Endometrial microvascular endothelial cells (primary cell): ENCODE results near the gene IQCK. TPM values are rescaled to one million over a fixed set of nuclear protein-coding genes. Genes with fewer than 3 reads are reported as not detected.
"Not testable (repeated sequence)": the region's sequence is repeated elsewhere in the genome, so short reads cannot be mapped to it uniquely, and the experiment has no call there.

Experiments
- in situ Hi-C: cut with HindIII; loops from 2 replicates; pipeline ENCODE4 v1.10.0; 2017; ENCODE audit warnings: low sequenced_read_pairs, low pct_unique_long_range_greater_than_20kb; ENCODE audit errors: inconsistent ontology term
- total RNA-seq: library from RNA; depleted of rRNA; stranded (reverse); fragments of >200 nt; gene quantifications from one replicate; pipeline ENCODE4 v1.2.3, GENCODE V29; 2015; ENCODE audit errors: inconsistent ontology term

IQCK gene, protein sequence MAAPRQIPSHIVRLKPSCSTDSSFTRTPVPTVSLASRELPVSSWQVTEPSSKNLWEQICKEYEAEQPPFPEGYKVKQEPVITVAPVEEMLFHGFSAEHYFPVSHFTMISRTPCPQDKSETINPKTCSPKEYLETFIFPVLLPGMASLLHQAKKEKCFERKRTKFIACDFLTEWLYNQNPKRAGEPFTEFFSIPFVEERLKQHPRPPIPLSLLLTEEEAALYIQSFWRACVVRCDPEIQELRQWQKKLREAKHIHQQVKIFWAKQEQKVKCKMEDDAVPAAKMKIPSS
- total RNA-seq: 16.5 TPM

DNA sequence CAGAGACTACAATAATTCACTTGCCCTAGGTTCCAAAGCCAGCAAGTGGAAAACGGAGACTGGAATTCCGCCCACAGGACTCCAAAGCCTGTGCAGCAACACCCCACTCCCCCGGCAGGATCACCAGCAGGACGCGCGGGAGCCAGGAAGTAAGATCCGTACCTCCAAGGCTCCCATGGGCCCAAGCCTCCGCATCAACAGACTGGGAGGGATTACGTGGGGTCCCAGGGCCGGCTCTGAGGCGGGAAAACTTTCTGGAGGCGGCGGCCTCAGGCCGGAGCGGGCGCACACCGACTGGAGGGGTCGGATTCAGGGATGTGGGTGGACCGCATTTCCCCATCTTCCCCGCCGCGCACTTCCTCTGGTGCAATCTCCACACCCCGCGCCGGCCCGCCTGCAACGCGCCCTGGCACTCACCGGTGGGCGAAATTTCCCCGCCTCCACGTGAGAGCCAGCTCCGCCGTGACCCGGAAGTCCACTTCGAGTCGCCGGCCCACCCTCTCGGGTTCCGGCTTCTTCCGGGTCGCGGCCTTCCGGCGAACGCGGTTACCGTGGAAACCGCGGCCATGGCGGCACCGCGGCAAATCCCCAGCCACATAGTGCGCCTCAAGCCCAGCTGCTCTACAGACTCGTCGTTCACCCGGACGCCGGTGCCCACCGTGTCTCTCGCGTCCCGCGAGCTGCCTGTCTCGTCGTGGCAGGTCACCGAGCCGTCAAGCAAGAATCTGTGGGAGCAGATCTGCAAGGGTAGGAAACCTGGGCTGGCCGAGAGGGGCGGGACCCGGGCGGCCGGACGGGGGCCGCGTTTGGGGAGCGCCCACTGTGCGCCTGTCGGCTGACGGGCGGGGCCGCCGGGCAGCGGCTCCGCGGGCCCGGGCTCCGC lies at the start of gene IQCK, which contains the start of gene KNOP1:
Gene IQCK, plus strand, starts transcription at position 531 of the 883 bp plus-strand sequence. Its CDS starts 36 bp downstream, at position 567.
Gene KNOP1, minus strand, starts transcription at position 487 of the 883 bp plus-strand sequence. CDS start 3,192 bp downstream, outside the sequence.
- in situ Hi-C loops: loop anchor here (25.0 kb wide), 1 partner anchor 169 kb away; the partner anchor contains the start of gene GPRC5B

DNA sequence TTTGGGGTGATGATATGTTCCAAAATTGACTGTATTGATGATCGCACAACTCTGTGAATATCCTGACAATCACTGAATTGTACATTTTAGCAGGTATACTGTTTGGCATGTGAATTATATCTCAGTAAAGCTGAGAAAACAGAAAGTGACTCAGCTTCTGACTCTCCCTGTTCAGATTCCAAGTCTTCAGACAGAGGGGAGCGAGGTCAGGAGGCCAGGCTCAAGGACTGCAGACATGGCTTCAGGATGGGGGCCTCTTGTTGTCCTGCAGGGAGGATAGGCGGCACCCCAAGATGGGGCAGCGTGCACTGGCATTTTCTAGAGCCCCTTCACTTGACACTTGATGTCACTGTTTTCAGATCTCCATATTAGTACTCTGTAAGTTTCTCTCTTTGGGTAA lies 45.7 kb upstream of the IQCK start:
- in situ Hi-C loops: no loop called here

DNA sequence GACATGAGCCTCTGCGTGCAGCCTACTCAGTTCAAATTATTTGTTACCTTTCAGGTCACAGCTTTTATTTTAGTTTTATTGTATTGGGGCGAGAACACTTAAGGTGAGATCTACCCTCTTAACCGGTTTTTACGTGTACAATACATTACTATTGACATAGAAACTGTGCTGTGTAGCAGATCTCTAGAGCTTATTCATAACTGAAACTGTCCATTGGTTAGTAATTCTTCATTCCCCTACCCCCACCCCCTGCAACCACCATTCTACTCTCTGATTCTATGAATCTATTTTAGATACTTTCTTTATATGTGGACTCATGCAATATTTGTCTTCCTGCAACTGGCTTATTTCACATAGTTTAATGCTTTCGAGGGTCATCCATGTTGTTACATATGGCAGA lies 43.6 kb upstream of the IQCK start:
- in situ Hi-C loops: no loop called here

DNA sequence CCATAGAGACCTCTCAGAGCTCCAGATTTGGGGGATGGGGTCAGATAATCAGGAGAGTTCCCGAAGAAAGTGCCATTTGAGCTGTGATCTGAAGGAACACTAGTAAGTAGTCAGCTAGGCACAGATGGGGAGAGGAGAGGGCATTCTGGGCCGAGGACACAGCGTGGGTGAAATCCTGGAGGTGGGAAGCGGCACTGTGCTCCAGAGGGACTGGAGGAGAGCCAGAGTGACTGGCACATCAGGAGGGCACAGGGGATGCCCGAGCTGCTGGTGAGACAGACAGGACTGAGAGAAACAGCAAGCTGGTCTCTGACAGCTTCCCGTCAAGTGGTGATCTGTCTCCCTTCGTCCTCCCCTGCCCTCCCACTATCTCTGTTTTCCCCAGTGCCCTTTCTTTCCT lies 40.7 kb upstream of the IQCK start:
- in situ Hi-C loops: no loop called here

DNA sequence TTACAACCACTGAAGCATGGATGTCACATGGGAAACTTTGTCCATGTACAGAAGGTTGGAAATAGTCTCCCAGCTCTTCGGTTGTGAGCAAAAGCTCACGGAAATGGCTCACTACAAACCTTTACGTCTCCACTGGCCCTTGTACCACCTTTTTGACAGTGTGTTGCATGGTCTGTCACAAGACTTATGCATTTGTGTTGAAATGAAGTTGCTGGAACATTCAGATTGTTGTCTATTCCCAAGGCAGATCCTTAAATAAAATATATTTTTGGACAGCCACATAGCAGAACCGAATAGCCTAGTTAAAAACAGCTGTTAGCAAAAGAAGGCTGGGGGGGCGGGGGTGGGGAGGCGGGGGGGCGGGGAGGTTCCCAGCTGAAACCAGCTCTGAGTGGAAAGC lies 39.3 kb upstream of the IQCK start:
- in situ Hi-C loops: no loop called here

DNA sequence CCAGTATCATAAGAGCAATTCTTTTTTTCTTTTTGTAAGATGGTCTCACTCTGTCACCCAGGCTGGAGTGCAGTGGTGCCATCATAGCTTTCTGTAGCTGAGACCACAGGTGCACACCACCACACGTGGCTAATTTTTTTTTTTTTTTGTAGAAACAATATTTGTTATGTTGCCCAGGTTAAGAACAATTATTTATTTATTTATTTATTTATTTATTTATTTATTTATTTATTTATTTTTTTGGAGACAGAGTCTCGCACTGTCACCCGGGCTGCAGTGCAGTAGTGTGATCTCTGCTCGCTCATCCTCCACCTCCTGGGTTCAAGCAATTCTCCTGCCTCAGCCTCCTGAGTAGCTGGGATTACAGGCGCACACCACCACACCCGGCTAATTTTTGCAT lies 38.8 kb upstream of the IQCK start:
- in situ Hi-C loops: not testable (repeated sequence)

DNA sequence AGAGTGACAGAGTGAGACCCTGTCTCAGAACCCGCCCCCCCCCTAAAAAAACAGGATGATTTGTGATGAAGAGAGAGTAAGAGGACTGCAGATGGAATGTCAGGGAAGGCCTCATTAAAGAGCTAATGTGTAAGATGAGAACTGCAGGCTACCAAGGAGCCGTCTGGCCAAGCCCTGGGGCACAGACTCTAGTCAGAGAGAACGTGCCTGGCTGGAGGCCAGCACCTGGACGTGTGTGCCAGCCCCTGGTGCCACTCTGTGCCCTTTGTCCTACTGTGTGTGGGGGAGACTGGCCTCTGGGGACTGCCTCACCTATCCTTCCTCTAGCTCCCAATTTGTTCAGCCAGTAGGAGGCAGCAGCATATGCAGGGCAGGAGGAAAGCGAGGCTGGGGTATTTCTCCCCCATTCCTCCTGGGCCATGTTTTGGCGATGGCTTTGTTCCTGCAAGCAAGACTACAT lies 37.2 kb upstream of the IQCK start:
- in situ Hi-C loops: no loop called here

DNA sequence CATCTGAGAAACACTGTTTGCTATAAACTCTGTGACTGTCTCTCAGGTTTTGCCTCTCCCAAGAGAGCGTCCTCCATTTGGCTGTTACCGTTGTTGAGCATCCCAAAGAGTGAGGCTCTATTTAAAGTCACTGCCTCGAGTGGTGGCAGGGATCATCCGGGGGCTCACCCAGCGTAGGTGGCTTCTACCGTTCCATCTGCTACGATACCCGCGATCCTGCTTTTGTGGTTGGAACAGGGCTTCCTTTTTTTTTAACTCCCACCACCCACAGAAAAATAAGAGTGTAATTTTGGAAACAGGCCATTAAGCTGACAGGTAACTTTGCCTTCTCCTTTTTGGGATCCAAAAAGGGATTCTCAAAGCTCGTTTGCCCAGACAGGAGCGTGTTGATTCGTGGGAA lies 36.4 kb upstream of the IQCK start:
- in situ Hi-C loops: no loop called here

DNA sequence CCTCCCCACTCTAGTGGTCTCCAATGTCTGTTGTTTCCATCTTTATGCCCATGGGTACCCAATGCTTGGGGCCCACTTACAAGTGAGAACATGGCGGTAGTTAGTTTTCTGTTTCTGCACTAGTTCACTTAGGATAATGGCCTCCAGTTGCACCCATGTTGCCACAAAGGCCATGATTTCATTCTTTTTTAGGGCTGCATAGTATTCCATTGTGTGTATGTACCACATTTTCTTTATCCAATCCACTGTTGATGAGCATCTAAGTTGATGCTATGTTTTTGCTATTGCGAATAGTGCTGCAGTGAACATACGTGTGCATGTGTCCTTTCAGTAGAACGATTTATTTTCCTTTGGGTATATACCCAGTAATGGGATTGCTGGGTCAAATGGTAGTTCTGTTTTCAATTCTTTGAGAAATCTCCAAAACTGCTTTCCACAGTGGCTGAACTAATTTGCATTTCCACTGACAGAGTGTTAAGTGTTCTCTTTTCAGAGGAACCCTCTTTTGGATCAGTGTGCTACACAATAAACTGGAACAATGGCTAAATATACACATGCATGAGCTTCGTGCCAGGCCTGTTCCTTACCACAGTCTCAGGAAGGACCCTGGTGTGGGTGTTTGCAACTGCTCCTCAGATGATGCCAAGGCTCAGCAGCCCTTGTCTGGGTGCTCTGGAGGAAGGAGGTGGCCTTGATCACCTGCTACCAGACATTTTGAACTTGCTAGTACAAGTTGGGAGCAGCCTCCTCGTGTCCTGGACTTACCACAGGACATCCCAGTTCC lies 34.4 kb upstream of the IQCK start:
- in situ Hi-C loops: no loop called here

DNA sequence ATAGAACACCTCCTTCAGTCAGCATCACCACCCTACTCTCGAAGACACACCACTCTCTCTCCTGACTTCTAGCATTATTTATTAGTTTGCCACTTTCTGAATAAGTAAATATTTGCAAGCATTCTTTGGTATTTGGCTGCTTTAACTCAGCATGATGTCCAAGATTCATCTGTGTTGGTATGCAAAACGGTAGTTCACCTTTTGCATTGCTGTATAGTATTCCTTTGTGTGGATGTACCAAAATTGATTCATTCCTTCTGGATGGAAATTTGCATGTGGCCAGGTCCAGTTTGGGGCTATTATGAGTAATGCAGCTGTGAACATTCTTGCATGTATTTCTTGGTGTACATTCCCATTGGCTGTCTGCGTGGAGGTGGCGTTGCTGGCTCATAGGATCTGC lies 32.9 kb upstream of the IQCK start:
- in situ Hi-C loops: no loop called here

DNA sequence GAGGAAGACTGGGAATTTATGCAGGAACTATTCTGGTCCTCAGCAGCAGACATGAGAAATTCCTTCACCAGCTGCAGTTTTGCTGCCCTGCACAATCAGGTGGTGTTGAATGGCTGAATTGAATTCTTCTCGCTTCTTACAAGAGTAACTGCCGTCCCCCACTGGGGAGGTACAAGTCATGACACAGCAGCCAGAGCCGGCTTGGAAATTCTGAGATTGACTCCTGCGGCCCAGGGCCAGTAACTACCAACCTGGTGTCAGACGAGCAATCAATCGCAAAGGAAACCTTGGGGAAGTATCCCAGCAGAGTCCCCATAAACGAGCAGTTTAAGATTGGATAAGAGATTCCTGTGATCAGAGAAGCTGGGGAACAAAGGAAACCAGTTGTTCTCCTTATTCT lies 30.8 kb upstream of the IQCK start:
- in situ Hi-C loops: no loop called here

DNA sequence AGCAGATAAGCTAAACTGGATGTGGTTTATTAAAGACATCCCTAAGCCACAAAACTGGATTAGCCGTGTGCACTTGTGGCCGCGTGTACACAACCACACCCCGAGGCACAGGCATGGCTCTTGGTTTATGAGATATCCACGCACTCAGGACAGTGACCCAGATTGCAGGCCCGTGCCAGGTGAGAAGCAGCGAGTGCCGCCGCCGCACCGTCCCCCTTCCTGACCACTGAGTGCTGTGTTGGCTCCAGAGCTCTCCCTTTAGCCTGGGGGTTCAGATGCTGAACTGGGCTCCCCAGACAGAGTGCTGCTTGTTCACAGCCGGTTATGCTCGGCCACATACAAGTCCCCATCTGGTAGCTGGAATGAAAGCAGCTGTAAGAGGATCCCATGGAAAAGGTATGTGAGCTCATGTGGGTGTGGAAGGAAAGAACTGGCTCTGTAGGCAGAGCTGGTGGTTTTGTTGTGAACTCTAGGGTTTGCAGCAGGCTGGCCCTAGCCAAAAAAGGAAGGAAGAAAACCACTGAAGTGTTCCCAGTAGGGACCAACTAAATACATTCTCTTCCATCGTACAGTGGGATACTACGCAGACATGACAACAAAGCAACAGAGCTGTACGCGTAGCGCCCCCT lies 29.6 kb upstream of the IQCK start:
- in situ Hi-C loops: no loop called here

DNA sequence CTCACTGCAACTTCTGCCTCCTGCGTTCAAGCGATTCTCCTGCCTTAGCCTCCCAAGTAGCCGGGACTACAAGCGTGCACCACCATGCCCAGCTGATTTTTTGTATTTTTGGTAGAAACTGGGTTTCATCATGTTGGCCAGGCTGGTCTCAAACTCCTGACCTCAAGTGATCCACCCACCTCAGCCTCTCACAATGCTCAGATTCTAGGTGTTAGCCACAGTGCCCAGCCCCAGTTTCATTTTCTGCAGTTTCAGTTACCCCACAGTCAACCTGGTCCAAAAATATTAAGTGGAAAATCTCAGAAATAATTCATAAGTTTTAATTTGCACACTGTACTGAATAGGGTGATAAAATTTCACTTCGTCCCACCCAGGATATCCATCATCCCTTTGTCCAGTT lies 28.7 kb upstream of the IQCK start:
- in situ Hi-C loops: no loop called here

DNA sequence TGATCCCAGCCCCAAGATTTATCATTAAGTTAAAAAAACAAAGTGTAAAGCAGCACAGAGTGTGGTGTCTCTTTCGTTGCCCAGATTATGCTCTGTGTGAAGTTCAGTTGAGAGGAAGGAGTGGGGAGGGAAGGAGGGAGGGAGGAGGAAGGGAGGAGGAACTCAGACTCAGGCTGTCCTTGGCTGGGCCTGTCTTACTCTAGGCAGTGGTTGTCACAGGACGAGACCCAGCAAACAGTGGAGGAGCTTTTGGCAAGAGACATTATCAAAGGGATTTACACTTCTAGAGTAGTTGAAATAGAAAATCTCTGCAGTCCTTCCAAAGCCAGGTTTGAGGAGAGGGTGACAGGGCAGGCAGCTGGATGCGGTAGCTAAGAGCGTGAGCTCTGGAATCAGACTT lies 27.9 kb upstream of the IQCK start:
- in situ Hi-C loops: no loop called here

DNA sequence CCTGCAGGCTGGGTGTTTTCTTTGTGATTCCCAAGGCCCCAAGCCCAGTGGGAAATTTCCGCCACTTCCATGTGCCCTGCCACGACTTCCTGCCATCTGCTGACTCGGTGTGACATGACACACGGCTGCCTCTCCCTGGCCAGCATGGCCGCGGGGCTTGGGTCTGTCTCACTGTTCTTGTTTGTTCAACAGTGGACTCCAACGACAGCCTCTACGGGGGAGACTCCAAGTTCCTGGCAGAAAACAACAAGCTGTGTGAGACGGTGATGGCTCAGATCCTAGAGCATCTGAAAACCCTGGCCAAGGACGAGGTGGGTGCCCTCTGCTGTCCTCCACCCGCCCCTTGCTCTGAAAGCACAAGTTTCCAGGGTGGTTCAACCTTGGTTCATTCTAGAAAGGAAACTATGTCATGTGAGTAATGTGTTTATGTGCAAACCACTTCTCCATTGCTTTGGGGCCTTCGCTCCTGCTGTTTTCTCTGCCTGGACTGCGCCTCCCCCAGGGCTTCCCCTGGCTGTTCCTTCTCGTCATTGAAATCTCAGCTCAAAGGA lies 26.8 kb upstream of the IQCK start:
- in situ Hi-C loops: no loop called here

DNA sequence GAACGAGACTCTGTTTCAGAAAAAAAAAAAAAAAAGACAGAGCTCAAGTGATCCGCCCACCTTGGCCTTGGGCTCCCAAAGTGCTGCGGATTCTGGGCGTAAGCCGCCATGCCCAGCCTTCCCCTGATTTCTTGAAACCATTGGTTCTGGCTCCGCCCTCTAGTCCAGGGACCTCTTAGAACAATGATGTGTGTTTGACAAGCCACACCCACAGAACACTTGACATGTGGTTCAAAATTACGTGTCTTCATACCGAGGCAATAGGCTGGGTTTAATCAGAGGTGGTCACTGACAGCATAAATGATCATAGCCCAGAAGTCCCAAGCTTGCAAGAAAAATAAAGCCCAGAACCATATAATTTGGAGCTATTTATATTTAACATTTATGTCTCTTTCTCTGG lies 23.1 kb upstream of the IQCK start:
- in situ Hi-C loops: no loop called here

DNA sequence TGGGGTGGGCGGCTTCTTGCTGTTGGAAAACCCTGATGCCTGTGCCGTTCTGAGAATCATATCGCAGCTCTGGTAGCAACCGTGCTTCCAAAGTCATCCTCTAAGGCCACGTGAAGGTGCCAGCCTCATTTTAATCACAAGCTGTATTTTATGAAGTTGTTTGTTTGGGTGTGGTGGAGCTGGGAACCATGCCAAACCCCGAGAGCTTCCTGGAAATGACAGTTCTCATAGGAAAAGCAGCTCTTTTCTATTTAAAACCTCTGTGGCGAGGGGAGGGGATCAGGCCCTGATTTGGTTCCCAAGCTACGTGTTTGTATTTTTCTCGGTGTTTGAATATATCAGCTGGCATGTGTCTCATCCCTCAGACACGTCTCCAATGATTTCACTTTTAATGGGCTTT lies 21.7 kb upstream of the IQCK start:
- in situ Hi-C loops: no loop called here

DNA sequence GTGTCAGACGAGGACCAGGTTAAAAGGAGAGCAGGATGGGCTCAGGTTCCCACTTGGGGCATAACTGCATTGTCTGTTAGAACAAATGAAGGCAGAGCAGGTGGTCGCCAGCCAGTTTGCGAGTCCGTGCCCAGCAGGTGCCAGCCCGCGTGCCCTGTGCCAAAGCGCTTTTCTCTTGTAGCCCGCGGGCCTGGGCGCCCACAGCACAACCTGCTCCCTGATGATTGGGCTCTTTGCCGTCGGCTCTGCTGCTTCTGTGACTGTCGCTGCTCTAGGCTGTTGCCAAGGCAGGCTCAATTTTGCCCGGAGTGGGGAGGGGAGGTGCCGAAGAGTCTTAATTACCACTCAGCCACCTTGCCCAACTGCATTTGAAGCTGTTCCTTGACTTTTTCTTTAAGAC lies 21.1 kb upstream of the IQCK start:
- in situ Hi-C loops: no loop called here
